K562 (cell line): Measurements from ENCODE around the gene DYNC2H1. TPM values are rescaled to one million over a fixed set of nuclear protein-coding genes. Genes with fewer than 3 reads are reported as not detected.

Experiments
- ATAC-seq: fragments of 200-7000 bp; cut with Tn5 transposase; 3 replicates; pipeline ENCODE4 v1.9.1; 2020; ENCODE audit warnings: moderate library complexity
- BruUV-seq: library from RNA; stranded (reverse); fragments of 400-500 nt; replicated peaks from 2 replicates; lab custom pipeline; 2021; lab: Mats Ljungman, UMichigan
- CTCF ChIA-PET: fragments of 300-600 bp; formaldehyde crosslinking; extraction: SDS; loops from one replicate; lab custom pipeline; 2021; ENCODE audit warnings: low intra/inter-chr PET ratio; lab: Yijun Ruan, JAX
- POLR2A ChIA-PET: fragments of 300-600, 350-650 bp; sonication (Branson Sonifier 250); formaldehyde crosslinking; extraction: SDS; loops from one replicate; lab custom pipeline; 2021; ENCODE audit warnings: antibody characterized with exemption, inconsistent platforms; lab: Yijun Ruan, JAX
- DNase-seq, 4 experiments: peaks; one replicate each; pipeline versions ENCODE4 v3.0.0 to v3.0.0-alpha.2; 2011 to 2018; ENCODE audit warnings: low spot score in 3 of 4, mixed read lengths in 3 of 4; ENCODE audit errors: extremely low read depth in 1 of 4
- FAIRE-seq: peaks from 2 replicates; lab custom pipeline; 2011; peaks lifted over from hg19 to GRCh38; lab: Jason Lieb, UNC
- H2AFZ ChIP-seq: 2 replicates; pipeline ENCODE4 v1.6.0; 2011; ENCODE audit warnings: low read depth, low read length, control low read depth, inconsistent platforms
- H3K27ac ChIP-seq: fragments of 200-600 bp; 3 replicates; pipeline ENCODE4 v1.8.0; 2011; ENCODE audit warnings: low read depth, mild to moderate bottlenecking, control low read depth, inconsistent platforms, low read length, moderate library complexity, mixed read lengths; ENCODE audit errors: extremely low read depth
- H3K27me3 ChIP-seq, 2 experiments: fragments of 300-600 bp in 1 of 2; 2 replicates in 1 of 2; 3 replicates in 1 of 2; pipeline versions ENCODE4 v1.6.0 to v1.8.0; 2011; ENCODE audit warnings: inconsistent platforms in 2 of 2, low read length in 2 of 2, mild to moderate bottlenecking in 1 of 2, mixed read lengths in 1 of 2, moderate library complexity in 1 of 2; ENCODE audit not compliant: control insufficient read depth in 2 of 2, insufficient read depth in 2 of 2
- H3K36me3 ChIP-seq: fragments of 300-600 bp; 3 replicates; pipeline ENCODE4 v1.8.0; 2011; ENCODE audit warnings: mild to moderate bottlenecking, low read length, inconsistent platforms; ENCODE audit not compliant: control insufficient read depth, insufficient read depth
- H3K4me1 ChIP-seq, 2 experiments: fragments of 200-600 bp in 1 of 2; replicated peaks in 1 of 2; 2 replicates in 1 of 2; 3 replicates in 1 of 2; pipeline versions ENCODE4 v1.5.1 to v1.8.0; 2011; ENCODE audit warnings: inconsistent platforms in 2 of 2, low read length in 2 of 2, mild to moderate bottlenecking in 1 of 2, mixed read lengths in 1 of 2, moderate library complexity in 1 of 2; ENCODE audit not compliant: control insufficient read depth in 2 of 2, insufficient read depth in 2 of 2
- H3K4me2 ChIP-seq: 2 replicates; pipeline ENCODE4 v1.6.1; 2011; ENCODE audit warnings: low read length, control low read depth, inconsistent platforms, mixed read lengths; ENCODE audit not compliant: insufficient read depth
- H3K4me3 ChIP-seq: fragments of 200-600 bp; sonication (generic), shearing (Covaris generic); 2 replicates; pipeline ENCODE4 v1.5.1; 2016; ENCODE audit warnings: control low read depth, inconsistent platforms
- H3K79me2 ChIP-seq: fragments of 200-600 bp; 3 replicates; pipeline ENCODE4 v1.8.0; 2011; ENCODE audit warnings: low read length, inconsistent platforms; ENCODE audit not compliant: control insufficient read depth, insufficient read depth
- H3K9ac ChIP-seq, 2 experiments: 2 replicates each; pipeline versions ENCODE4 v1.6.0 to v1.6.1; 2011; ENCODE audit warnings: low read depth in 2 of 2, low read length in 2 of 2, control low read depth in 1 of 2, inconsistent platforms in 1 of 2, mild to moderate bottlenecking in 1 of 2, mixed read lengths in 1 of 2; ENCODE audit not compliant: insufficient read depth in 1 of 2
- H3K9me1 ChIP-seq: one replicate; pipeline ENCODE4 v1.6.0; 2011; ENCODE audit warnings: inconsistent platforms, mild to moderate bottlenecking, low read length, moderate library complexity; ENCODE audit not compliant: control insufficient read depth, insufficient read depth
- H3K9me3 ChIP-seq: replicated peaks from 2 replicates; pipeline ENCODE4 v1.5.1; 2011; ENCODE audit warnings: low read depth, low read length, inconsistent platforms; ENCODE audit not compliant: control insufficient read depth, insufficient read depth
- H4K20me1 ChIP-seq: replicated peaks from 2 replicates; pipeline ENCODE4 v1.6.1; 2011; ENCODE audit warnings: low read length, inconsistent platforms, mixed read lengths; ENCODE audit not compliant: control insufficient read depth, insufficient read depth
- HDAC2 ChIP-seq: fragments of 450-650 bp; IDR thresholded peaks from 2 replicates; pipeline ENCODE4 v1.6.1; 2016; ENCODE audit warnings: mild to moderate bottlenecking
- ID3 ChIP-seq, 2 experiments: fragments of 250-450 bp in 1 of 2; fragments of 450-650 bp in 1 of 2; sonication (Bioruptor Pico) in 1 of 2; IDR thresholded peaks; 2 replicates each; pipeline versions ENCODE4 v1.6.1 to v1.8.0; 2016 to 2021; ENCODE audit warnings: mild to moderate bottlenecking in 2 of 2, moderate library complexity in 2 of 2, missing compliant biosample characterization in 1 of 2, missing genetic modification characterization in 1 of 2
- MTA1 ChIP-seq: fragments of 450-650 bp; IDR thresholded peaks from 2 replicates; pipeline ENCODE4 v1.6.1; 2017; ENCODE audit warnings: borderline replicate concordance
- POLR2B ChIP-seq: fragments of 450-650 bp; IDR thresholded peaks from 2 replicates; pipeline ENCODE4 v1.6.1; 2018; ENCODE audit warnings: low read depth; ENCODE audit not compliant: partially characterized antibody
- PTTG1 ChIP-seq: fragments of 450-650 bp; IDR thresholded peaks from 2 replicates; pipeline ENCODE4 v1.6.1; 2016; ENCODE audit warnings: low read depth, mild to moderate bottlenecking, missing genetic modification characterization, missing compliant biosample characterization
- ZFPM2 ChIP-seq: fragments of 250-450 bp; sonication (Bioruptor Pico); IDR thresholded peaks from 2 replicates; pipeline ENCODE4 v1.5.1; 2022; ENCODE audit warnings: mild to moderate bottlenecking
- ZNF274 ChIP-seq: IDR thresholded peaks from 2 replicates; pipeline ENCODE4 v1.6.1; 2011; ENCODE audit warnings: low read depth, mild to moderate bottlenecking, low read length, moderate library complexity, borderline replicate concordance
- ZNF431 ChIP-seq: sonication (generic); formaldehyde crosslinking; IDR thresholded peaks from 2 replicates; pipeline ENCODE4 v1.8.0; 2022; ENCODE audit warnings: mild to moderate bottlenecking, missing genetic modification reagents
- ZZZ3 ChIP-seq: fragments of 450-650 bp; IDR thresholded peaks from 2 replicates; pipeline ENCODE4 v1.6.1; 2016; ENCODE audit warnings: antibody characterized with exemption, mild to moderate bottlenecking, moderate library complexity
- WGBS: fragments of 100-300 bp; shearing (Covaris generic); methylation state at CpG from one replicate; pipeline ENCODE4 v1.1.6; 2016; ENCODE audit warnings: low coverage, mixed read lengths; ENCODE audit not compliant: insufficient coverage; ENCODE audit errors: missing lambda C conversion rate; 5-methylcytosine and 5-hydroxymethylcytosine counted together
- in situ Hi-C: fragments of 300-500 bp; cut with MboI; formaldehyde crosslinking; loops from 4 replicates; pipeline ENCODE4 v1.15.0; 2018; ENCODE audit warnings: inconsistent platforms, mixed read lengths
- intact Hi-C: fragments of 100-400 bp; cut with micrococcal nuclease; formaldehyde crosslinking; loops from 2 replicates; pipeline ENCODE4 v1.14.2; 2022
- polyA plus RNA-seq, 8 experiments: library from polyadenylated mRNA; depleted of rRNA in 4 of 8; stranded (reverse) in 5 of 8; unstranded in 3 of 8; fragments of >200 nt; fragmentation: Nextera tagmentation in 2 of 8; fragmentation: Illumina TruSeq in 1 of 8; extraction: Ambion mirVana in 2 of 8; extraction: Trizol in 1 of 8; gene quantifications; 2 replicates each; pipeline versions ENCODE4 v1.2.1 to v1.2.3, GENCODE V29; 2011 to 2014; ENCODE audit warnings: inconsistent platforms in 1 of 8, missing spikeins in 1 of 8
- total RNA-seq, 7 experiments: library from RNA; depleted of rRNA in 6 of 7; stranded (reverse); fragments of >200 nt in 6 of 7; fragmentation: Illumina TruSeq in 2 of 7; extraction: Trizol in 2 of 7; gene quantifications; 2 replicates each; pipeline versions ENCODE4 v1.2.1 to v1.2.3, GENCODE V29; 2011 to 2021; ENCODE audit warnings: low replicate concordance in 1 of 7

DYNC2H1 gene
- total and polyA plus RNA-seq, 9 of the 15 experiments (the other 6 are each of a cell fraction or from before 2014, with no cell fraction given) = 0.08 to 0.64 (median 0.20) TPM

DNA sequence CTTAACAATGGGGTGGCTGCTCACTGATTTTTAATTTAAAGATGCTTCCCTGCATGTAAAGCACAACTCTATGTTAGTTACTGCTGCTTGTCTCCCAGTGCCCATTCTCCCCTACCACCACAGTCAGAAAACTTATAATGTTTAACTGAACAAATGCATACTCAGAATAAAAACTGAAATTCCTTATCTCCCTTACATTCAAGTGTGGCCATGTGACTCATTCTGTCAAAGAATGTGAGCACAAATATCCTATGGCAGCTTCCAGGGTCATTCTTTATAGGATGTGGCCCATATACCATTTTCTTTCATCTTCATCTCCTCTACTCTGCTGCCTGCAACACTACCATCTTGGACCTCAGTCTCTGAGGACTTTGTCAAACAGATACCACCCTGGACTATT lies 374.8 kb downstream of the DYNC2H1 start (continued):
- TF ChIP-seq MTA1 (no peak), HDAC2 (no peak)

DNA sequence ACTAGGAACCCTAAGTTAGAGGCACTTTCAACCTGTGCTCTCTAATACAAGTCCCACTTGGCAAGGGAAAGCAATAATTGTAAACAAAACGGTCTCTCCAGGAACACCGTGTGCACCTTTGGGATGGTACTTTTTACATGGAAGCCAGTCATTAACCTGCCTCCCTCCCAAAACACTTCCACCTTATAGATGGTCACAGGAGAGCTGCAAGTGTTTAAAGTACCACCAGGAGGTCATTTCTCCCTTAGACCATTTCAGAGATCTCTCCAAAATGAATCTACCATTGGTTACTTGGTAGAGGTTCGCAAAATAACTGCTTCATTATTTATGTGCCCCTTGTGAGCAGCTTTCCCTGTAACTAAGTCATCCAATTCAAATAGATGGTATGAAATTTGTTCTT lies 375.3 kb downstream of the DYNC2H1 start:
- Histone ChIP-seq H3K9me1 (no peaks in the 10 kb centered on the region), H3K79me2 (no peaks in the 10 kb centered on the region), H3K36me3 (no peaks in the 10 kb centered on the region), H4K20me1 (no peaks in the 10 kb centered on the region), H3K27ac (no peak overlapping the region), H3K9ac (no peak overlapping the region), H3K27me3 (no peaks in the 10 kb centered on the region), H3K9me3 (no peaks in the 10 kb centered on the region), H2AFZ (no peak overlapping the region), H3K4me2 (no peak overlapping the region), H3K4me3 (no peak overlapping the region), H3K4me1 (no peaks in the 10 kb centered on the region)
- ChIA-PET POLR2A (no interaction called here), CTCF (no interaction called here)
- in situ Hi-C loops (no loop called here), intact Hi-C loops (no loop called here)
- ATAC-seq (no peak), DNase-seq (no peak), FAIRE-seq (no peak)
- TF ChIP-seq ZFPM2 (CRISPR knock-in tag) = no peak
- TF ChIP-seq ID3 (CRISPR knock-in tag; IDR thresholded peaks at IDR 0.05) = no peak
- no peak for TF ChIP-seq ID3 (tag; IDR thresholded peaks at IDR 0.05)
- no peak for TF ChIP-seq PTTG1 (tag)
- no peak for TF ChIP-seq POLR2B
- no peak for TF ChIP-seq ZNF274
- no peak for TF ChIP-seq ZNF431 (CRISPR knock-in tag)
- TF ChIP-seq ZZZ3 = no peak
- no TSS peak for BruUV-seq
- WGBS = 3% methylated on average over 3 of the region's 3 CpGs
